GM15510 (cell line): ENCODE data around the gene EXT2.

Source experiments
- POLR2A ChIP-seq: IDR thresholded peaks from 3 replicates; pipeline ENCODE4 v1.6.1; 2011; ENCODE audit warnings: borderline replicate concordance; ENCODE audit not compliant: insufficient read length; ENCODE audit errors: extremely low read depth

The EXT2 gene

DNA sequence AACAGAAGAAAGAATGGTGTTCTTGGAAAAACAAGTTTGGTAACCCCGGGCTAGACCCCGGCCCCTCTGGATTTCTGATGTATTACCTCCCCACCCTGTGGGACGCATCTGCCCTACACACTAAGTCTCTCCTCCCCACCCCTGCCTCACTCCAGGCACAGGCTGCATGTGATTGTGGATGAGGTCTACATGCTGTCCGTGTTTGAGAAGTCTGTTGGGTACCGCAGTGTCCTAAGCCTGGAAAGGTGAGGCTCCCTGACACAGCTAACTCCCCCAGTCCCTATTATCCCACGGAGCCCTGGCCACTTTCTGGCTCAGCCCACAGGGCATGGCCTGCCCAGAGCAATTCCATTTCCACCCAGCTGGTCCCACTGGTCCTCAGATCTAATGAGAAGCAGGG lies 16.1 kb upstream of the EXT2 start:
- no peak for TF ChIP-seq POLR2A

DNA sequence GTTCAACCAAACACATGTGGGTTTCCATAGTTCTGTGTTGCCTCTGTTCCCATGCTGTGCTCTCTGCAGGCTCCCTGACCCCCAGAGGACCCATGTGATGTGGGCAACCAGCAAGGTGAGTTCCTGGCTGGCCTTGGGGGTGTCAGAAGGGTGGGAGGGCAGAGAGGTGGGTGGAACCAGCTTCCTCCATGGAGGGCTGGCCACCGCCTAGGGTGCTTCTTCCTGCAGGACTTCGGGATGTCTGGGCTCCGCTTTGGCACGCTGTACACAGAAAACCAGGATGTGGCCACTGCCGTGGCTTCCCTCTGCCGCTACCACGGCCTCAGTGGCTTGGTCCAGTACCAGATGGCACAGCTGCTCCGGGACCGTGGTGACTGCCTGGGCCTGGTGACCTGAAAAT lies 14.5 kb upstream of the EXT2 start:
- no peak for TF ChIP-seq POLR2A

DNA sequence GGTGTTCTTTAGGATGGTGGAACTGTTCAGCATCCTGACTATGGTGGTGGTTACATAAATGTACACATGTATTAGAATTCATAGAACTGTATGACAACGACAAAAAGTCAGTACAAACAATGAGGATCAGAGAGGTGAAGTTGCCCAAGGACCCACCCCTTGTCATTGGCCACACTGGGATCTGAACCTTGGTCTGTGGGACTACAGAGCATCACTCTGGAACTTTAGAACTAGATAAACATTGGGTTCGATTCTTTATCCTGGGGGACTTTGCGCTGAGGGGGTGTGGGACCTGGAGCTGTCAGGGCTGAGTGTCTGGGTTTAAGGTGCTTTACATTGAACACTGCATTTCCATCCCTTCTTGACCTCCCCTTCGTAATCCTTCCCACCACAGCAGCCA lies 12.8 kb upstream of the EXT2 start:
- no peak for TF ChIP-seq POLR2A

DNA sequence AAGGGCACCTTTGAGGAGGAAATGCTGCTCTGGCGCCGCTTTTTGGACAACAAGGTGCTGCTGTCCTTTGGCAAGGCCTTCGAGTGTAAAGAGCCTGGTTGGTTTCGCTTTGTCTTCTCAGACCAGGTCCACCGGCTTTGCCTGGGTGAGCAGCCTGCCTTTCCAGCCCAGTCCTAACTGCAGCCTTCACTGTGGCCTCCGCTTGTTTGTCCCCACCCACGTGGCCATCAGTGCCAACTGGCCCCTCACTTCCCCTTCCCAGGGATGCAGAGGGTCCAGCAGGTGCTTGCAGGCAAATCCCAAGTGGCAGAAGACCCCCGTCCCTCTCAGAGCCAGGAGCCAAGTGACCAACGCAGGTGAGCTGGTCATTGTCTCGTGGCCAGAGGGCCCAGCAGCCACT lies 12.0 kb upstream of the EXT2 start:
- no peak for TF ChIP-seq POLR2A

DNA sequence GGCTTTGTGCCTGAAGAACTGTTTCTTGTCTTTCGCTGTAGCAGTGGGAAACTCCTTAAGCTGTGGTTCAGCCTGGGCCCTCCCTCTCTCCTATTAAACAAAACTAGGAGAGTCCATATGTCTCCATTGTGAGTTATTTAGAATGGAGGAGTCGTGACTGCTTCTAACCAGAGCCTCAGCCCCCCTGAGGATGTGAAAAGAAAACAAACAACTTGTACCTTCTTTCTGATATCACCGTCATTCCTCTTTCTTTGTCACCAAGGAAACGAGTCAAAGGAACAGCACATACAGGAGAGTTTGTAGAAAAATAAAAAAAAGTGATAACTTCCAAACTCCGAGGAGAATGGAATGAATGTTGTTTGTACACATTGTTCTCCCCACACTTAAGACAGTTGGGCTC lies 11.6 kb upstream of the EXT2 start:
- TF ChIP-seq POLR2A, result no peak

DNA sequence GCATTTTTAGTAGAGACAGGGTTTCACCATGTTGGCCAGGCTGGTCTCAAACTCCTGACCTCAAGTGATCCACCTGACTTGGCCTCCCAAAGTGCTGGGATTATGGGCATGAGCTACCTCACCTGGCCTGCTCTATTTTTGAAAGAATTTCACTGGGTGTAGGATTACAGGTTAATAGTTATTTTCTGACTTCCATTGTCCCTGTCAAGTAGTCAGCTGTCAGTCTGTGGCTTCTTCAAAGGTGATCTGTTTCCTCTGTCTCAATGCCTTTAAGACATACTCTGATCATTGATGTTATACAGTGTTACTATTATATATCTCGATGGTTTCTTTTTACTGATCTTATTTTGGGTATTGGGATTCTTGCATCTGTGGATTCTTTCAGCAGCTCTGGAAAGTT lies 10.1 kb upstream of the EXT2 start:
- no peak for TF ChIP-seq POLR2A

DNA sequence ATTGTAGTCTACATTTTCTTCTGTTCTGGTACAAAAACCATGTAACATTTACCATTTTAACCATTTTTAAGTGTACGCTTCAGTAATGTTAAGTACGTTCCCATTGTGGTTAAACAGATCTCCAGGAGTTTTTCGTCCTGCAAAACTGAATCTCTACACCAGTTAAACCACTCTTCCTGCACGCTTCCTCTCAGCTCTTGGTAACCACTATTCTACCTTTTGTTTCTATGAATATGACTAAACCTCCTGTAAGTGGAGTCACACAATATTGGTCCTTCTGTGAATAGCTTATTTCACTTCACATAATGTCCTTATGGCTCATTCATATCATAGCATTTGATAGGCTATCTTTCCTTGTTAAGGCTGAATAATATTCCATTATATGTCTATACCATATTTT lies 7.1 kb upstream of the EXT2 start:
- no peak for TF ChIP-seq POLR2A

DNA sequence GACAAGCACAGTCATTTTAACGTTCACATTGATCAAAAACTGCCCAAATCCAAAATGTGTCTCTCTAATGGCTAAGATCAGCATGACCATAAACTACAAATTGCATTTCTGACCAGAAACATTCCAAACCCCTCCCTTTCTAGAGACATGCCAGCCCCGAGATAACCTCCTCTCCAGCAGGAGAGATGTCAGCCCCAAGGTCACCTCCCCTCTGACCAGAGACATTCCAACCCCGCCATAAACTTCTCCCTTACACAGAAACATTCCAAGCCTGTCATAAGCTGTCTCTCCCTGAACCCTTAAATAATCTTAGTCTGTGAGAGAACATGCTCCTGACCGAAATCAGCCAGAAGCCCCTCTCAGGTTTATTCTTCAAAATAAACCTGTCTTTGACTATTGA lies 6.6 kb upstream of the EXT2 start:
- no peak for TF ChIP-seq POLR2A

DNA sequence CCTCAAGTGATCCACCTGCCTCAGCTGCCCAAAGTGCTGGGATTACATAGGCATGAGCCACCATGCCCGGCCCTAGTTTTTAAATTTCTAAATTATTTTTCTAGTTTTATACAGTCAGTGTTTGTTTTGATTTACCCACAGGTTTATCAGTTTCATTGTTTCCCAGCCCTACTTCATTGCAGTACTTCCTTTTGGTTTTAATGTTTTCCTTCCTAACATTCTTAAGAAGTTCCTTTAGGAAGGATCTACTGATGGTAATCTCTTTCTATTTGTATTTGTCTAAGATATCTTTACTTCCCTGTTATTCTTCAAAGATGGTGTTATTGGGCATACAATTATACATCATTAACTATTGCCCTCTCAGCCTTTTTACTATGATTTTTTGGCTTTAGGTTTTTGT lies 4.9 kb upstream of the EXT2 start:
- no peak for TF ChIP-seq POLR2A

DNA sequence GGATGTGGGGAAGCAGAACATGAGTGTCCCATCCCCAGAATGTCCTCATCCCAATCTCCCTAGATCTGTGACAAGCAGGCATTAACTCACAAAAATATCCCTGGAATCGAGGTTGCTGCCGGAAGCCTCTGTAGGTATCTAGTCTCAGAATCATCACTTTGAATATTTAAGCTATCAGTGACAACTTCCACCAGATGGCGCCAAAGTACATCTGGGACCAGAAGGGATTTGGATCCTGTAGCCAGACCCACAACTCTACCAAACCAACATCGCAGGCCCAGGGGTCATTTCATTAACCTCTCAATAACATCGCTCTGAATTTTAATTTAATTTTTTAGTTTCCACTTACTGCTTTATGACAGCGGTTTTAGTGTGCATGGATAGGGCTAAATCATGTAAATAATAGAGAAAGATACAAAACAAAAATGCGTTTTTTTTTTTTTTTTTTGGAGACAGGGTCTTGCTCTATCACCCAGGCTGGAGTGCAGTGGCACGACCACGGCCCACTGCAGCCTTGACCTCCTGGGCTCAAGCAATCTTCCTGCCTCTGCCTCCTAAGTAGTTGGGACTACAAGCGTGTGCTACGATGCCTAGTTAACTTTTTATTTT lies 1.1 kb upstream of the EXT2 start:
- TF ChIP-seq POLR2A, result no peak

DNA sequence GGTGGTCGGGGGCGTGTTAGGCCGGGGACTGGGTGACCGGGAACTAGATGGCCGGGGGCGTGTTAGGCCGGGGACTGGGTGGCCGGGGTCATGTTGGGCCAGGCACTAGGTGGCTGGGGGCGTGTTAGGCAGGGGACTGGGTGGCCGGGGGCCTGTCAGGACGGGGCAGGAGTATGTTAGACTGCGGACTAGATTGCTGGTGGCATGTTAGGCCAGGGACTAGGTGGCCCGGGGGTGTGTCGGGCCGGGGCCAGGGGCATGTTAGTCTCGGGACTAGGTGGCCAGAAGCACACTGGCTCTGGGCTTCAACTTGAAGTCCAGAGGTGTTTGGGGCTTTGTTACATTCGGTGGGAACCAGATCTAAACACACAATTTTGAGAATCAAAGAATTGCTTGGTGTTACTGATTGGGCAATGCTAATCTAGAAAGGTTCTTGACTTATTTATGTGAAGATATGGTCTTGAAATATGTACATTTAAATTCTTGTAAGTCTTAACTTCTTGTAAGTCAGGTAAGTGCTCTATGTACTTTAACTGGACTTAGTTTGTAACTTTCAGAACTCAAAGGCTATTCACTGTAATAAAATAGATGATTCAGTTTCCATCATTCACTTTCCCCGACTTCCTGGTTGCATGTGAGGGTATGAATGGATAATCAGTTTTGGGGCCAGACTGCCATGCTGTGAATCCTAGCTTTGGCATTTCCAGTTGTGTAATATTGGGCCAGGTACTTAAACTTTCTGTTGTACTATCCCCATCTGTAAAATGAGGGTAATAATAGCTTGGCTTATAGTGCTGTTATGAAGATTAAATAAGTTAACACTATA lies 1.1 kb downstream of the EXT2 start:
- no peak for TF ChIP-seq POLR2A

DNA sequence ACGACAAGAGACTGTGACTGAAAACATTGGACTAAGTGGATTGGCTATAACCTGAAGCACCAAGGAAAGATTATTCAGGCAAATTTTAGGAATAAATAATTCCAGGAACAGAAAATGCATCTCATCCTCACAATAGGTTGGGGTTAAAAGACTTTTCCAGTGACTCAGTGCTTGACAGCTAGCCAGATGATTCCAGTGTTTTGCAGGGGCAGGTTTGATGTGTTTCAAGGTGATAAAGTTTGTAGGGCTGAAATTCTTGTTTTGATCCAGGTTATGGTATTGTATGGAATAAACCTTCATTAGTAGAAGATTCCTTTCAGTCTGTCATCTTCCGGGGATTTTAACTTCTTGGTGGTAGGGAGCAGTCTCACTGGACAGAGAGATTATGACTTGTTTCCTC lies 2.3 kb downstream of the EXT2 start:
- TF ChIP-seq POLR2A, result no peak

DNA sequence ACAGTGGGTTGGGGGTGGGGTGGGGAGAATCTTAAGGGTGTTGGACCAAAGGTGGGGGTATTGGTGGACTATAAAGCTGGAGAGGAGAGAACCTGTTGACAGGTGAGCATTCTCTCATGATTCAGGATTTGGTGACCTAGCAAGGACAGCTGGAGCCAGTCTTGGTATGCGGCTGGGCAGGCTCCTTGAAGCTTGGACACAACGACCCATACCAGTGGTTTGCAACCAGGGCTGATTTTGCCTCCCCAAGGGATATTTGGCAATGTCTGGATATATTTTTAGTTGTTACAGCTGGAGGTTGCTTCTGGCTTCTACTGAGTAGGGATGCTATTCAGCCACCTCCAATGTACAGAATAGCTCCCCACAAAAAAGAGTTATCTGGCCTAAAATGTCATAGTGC lies 5.6 kb downstream of the EXT2 start:
- TF ChIP-seq POLR2A, result no peak

DNA sequence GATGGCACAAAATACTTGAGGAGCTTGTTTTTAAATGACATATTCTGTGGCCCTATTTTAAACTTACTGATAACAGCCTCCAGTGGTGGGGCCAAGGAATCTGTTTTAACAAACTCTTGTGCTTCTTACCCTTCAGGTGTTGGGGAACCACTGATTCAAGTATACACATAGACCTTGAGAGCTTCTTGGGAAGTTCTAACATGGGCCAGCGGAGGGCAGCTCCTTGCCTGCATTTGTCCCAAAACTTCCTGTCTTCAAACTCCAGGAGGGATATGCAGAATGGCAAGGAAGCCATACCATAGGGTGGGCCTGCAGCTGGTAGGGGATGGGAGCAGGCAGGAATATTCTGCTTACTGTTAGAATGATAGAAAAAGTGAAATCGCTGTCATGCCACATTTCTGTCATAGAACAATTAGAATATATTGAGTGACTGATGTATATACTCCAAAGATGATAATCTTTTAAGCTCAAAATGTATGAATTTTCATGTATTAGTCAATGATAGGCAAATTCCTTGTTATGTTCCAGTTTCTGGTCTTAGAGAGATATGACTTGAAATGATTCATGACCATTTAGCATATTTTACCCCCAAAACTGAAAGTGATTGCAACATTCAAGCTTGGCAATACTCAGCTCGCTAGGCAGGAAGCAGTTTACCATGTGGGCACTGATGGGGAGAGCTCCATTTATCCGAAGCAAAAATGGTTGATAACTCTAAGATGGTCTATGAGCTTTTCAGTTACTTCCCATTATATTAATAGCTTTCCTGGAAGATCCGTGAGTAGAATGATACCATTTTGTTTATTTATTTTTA lies 9.2 kb downstream of the EXT2 start:
- TF ChIP-seq POLR2A, result no peak

DNA sequence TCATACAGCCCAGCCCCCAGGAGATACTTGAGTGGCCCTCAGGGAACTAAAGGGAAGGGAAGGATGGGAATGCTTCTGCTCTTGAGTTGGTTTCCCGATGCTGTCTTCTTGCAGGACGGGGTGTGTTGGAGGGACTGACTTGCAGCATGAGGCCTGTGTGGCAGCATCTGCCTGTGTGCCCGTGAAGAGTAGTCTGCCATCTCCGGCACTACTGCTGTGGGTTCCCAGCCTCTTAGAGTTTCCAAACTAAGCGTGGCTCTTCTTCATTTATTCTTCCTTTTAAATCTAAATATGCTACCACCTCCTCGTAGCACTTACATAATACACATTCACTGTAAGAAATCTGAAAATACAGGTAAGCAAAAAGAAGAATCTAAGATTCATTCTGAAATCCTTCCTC lies 12.8 kb downstream of the EXT2 start:
- TF ChIP-seq POLR2A, result no peak
